Upper lobe of left lung (tissue), 6 donors: ENCODE data around the gene EVC. TPM values are rescaled to one million over a fixed set of nuclear protein-coding genes. Genes with fewer than 3 reads are reported as not detected.

Experiments
- ATAC-seq, 2 donors: fragments of 200-7000 bp; cut with Tn5 transposase; one replicate each; pipeline ENCODE4 v1.9.1; 2022; ENCODE audit warnings: mild to moderate bottlenecking in 2 of 2, moderate library complexity in 2 of 2; ENCODE audit not compliant: low FRiP score in 2 of 2
- DNase-seq, 2 donors: peaks; one replicate each; pipeline ENCODE4 v3.0.0-alpha.2; 2019 to 2020
- H3K27ac ChIP-seq, 4 donors: fragments of 200-600 bp; sonication (generic); one replicate each; pipeline ENCODE4 v1.5.1; 2016 to 2019
- H3K27me3 ChIP-seq, 4 donors: fragments of 200-600 bp; sonication (generic); one replicate each; pipeline ENCODE4 v1.5.1; 2017 to 2019
- H3K36me3 ChIP-seq, 4 donors: fragments of 200-600 bp; sonication (generic); one replicate each; pipeline ENCODE4 v1.5.1; 2016 to 2019
- H3K4me1 ChIP-seq, 4 donors: fragments of 200-600 bp; sonication (generic); one replicate each; pipeline ENCODE4 v1.5.1; 2018 to 2019
- H3K4me3 ChIP-seq, 4 donors: fragments of 200-600 bp; sonication (generic); one replicate each; pipeline ENCODE4 v1.5.1; 2017 to 2019; ENCODE audit warnings: mild to moderate bottlenecking in 2 of 4, moderate library complexity in 1 of 4
- H3K9me3 ChIP-seq, 4 donors: fragments of 200-600 bp; sonication (generic); one replicate each; pipeline ENCODE4 v1.5.1; 2018 to 2019
- EP300 ChIP-seq, 4 donors: sonication (generic); formaldehyde crosslinking; IDR thresholded peaks; one replicate each; pipeline ENCODE4 v1.5.1; 2017; ENCODE audit warnings: antibody characterized with exemption in 4 of 4, control low read depth in 2 of 4
- POLR2A ChIP-seq, 4 donors: fragments of 450-650 bp; IDR thresholded peaks; one replicate each; pipeline ENCODE4 v1.5.1; 2016 to 2017; ENCODE audit warnings: antibody characterized with exemption in 4 of 4, mild to moderate bottlenecking in 2 of 4
- POLR2AphosphoS5 ChIP-seq, 2 donors: sonication (generic); formaldehyde crosslinking; IDR thresholded peaks; one replicate each; pipeline ENCODE4 v1.5.1; 2017; ENCODE audit warnings: antibody characterized with exemption in 2 of 2
- WGBS, 2 donors: methylation state at CpG; one replicate each; pipeline ENCODE4 v1.1.5; 2017 to 2018; 5-methylcytosine and 5-hydroxymethylcytosine counted together
- total RNA-seq, 6 donors: library from RNA; depleted of rRNA in 4 of 6; stranded (reverse); fragments of >200 nt in 4 of 6; gene quantifications; one replicate each; pipeline versions ENCODE4 v1.1.0 to v1.2.1, GENCODE V29; 2016 to 2021
- TF ChIP-seq, protein P1 (sequence below), 6 experiments: fragments of 450-650 bp in 4 of 6; fragments of 200-600 bp in 2 of 6; sonication (generic) in 2 of 6; IDR thresholded peaks; one replicate each; pipeline ENCODE4 v1.5.1; 2016 to 2019; ENCODE audit warnings: antibody characterized with exemption in 6 of 6
- donor health status: DM: no; HTN: no; CAD: no; lungs with moderate emphysema.
- donor health status: DM: no; HTN: yes; CAD: no; lungs with severe emphysema.

Gene EVC
- total RNA-seq, 6 donors from 2014 or later, result 25.6 to 65.1 (median 36.2) TPM

DNA sequence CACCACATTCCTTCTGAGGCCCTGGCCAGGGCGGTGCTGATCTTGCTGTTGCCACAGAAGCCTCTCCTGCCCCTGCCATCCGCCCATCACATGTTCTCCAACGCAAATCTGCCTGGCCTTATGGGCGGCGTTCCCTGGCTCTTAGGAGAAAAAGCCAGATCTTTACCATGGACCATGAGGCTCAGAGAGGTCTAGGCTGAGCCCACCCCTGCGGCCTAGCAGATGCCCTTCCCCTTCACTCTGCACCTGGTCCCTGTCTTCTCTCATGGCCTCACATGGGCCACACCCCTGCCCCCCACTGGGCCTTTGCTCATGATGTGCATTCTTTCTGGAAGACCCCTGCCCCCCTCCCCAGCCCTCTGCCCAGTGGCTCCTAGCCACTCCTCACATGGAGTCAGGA is 103.4 kb downstream of the EVC start:
- WGBS, 2 donors, result 92 to 98% methylated on average over 5 to 6 of the region's 6 CpGs
- no peaks in the 10 kb centered on the region for H3K27me3 ChIP-seq
- no peak overlapping the region for H3K27ac ChIP-seq
- ATAC-seq, result no peak
- no peak overlapping the region for H3K4me3 ChIP-seq
- peaks cover 5 to 26% (median 6%) of the 10 kb centered on the region in 4 donors for H3K36me3 ChIP-seq
- DNase-seq, result no peak
- no peaks in the 10 kb centered on the region for H3K9me3 ChIP-seq
- H3K4me1 ChIP-seq, result no peaks in the 10 kb centered on the region
- TF ChIP-seq EP300 (IDR thresholded peaks at IDR 0.05), result no peak
- TF ChIP-seq, protein P1, sequence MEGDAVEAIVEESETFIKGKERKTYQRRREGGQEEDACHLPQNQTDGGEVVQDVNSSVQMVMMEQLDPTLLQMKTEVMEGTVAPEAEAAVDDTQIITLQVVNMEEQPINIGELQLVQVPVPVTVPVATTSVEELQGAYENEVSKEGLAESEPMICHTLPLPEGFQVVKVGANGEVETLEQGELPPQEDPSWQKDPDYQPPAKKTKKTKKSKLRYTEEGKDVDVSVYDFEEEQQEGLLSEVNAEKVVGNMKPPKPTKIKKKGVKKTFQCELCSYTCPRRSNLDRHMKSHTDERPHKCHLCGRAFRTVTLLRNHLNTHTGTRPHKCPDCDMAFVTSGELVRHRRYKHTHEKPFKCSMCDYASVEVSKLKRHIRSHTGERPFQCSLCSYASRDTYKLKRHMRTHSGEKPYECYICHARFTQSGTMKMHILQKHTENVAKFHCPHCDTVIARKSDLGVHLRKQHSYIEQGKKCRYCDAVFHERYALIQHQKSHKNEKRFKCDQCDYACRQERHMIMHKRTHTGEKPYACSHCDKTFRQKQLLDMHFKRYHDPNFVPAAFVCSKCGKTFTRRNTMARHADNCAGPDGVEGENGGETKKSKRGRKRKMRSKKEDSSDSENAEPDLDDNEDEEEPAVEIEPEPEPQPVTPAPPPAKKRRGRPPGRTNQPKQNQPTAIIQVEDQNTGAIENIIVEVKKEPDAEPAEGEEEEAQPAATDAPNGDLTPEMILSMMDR (IDR thresholded peaks at IDR 0.05), result no peak

DNA sequence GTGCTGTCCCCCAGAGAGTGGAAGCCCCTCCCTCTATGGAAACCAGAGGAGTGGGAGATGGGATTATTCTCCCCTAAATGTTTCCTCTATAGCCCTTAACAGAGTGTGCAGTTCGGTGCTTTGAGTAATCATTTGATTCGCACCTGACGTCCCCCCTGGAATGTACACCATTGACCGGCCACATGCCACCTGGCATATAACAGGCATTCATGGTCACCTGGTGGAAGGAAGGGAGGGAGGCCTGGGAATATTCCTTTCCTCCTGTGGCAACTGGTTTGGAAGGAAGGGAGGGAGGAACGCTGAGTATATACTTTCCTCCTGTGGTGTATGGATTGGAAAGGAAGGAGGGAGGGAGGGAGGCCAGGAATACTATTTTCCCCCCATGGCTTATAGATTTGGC is 104.6 kb downstream of the EVC start:
- no peak for ATAC-seq
- H3K27me3 ChIP-seq, result no peaks in the 10 kb centered on the region
- no peaks in the 10 kb centered on the region for H3K9me3 ChIP-seq
- H3K4me3 ChIP-seq, result no peak overlapping the region
- no peak for DNase-seq
- no peaks in the 10 kb centered on the region for H3K4me1 ChIP-seq
- H3K36me3 ChIP-seq, result peaks cover 0 to 14% (median 6%) of the 10 kb centered on the region in 4 donors
- WGBS, 2 donors, result 83 to 87% methylated on average over 5 of the region's 5 CpGs
- TF ChIP-seq POLR2A (IDR thresholded peaks at IDR 0.05) (no peak), POLR2AphosphoS5 (IDR thresholded peaks at IDR 0.05) (no peak), EP300 (IDR thresholded peaks at IDR 0.05) (no peak)
- TF ChIP-seq, protein P1 (IDR thresholded peaks at IDR 0.05), result no peak
- H3K27ac ChIP-seq, result no peak overlapping the region

DNA sequence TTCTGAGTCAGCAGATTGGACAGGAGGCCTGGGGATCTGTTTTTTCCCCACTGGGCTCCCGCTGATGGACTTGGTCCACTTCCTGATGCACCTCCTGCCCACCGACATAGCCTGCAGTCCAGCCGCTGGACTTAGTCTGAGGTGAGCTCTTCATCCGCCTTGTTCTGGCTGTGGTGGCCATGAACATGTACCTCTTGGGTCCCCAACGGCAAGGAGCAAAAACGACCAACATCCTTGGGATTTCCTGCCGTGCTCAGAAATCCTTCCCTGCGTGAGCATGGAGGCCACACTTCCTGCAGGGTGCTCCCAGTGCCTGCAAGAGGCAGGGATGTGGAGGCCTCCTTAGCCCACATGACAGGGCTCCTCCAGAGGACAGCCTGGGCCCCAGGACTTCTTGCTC is 105.1 kb downstream of the EVC start:
- Histone ChIP-seq H3K4me3 (no peak overlapping the region), H3K4me1 (no peaks in the 10 kb centered on the region), H3K27ac (no peak overlapping the region), H3K36me3 (peaks cover 0 to 17% (median 8%) of the 10 kb centered on the region in 4 donors), H3K9me3 (no peaks in the 10 kb centered on the region), H3K27me3 (no peaks in the 10 kb centered on the region)
- TF ChIP-seq POLR2A (IDR thresholded peaks at IDR 0.05) (no peak), POLR2AphosphoS5 (IDR thresholded peaks at IDR 0.05) (no peak), EP300 (IDR thresholded peaks at IDR 0.05) (no peak)
- TF ChIP-seq, protein P1 (IDR thresholded peaks at IDR 0.05), result no peak
- WGBS, 2 donors, result 79 to 80% methylated on average over 5 to 8 of the region's 8 CpGs
- no peak for ATAC-seq
- no peak for DNase-seq

DNA sequence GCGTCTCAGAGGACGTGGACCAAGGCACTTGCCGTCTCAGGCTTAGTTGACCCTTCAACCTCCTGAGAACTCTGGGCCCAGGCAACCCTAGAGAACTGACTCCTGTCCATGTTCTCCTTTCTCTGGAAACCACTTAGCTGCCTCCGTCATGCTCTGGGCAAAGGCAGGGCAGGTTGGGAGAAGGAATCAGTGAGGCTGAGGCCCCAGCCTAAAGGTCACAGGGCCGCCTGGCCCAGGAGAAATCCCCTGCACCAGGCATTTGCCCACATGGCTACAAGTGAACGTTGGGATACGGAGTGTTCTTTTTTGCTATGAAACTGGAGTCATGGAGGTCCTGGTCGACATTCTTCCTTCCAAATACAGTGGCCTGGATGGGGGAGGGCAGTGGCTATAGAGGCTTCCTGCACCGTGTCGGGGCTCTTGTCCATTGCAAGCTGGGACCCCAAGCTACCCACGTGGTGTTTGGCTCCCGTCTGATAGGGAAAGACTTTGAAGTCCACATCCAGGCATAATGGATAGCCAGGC is 105.9 kb downstream of the EVC start:
- WGBS, 2 donors, result 89 to 91% methylated on average over 7 to 12 of the region's 12 CpGs
- Histone ChIP-seq H3K27ac (no peak overlapping the region), H3K27me3 (no peaks in the 10 kb centered on the region), H3K9me3 (no peaks in the 10 kb centered on the region), H3K4me1 (no peaks in the 10 kb centered on the region), H3K4me3 (no peak overlapping the region), H3K36me3 (peaks cover 0 to 19% (median 10%) of the 10 kb centered on the region in 4 donors)
- TF ChIP-seq, protein P1 (IDR thresholded peaks at IDR 0.05), result no peak
- TF ChIP-seq EP300 (IDR thresholded peaks at IDR 0.05) (no peak), POLR2AphosphoS5 (IDR thresholded peaks at IDR 0.05) (no peak), POLR2A (IDR thresholded peaks at IDR 0.05) (no peak)
- DNase-seq (no peak), ATAC-seq (no peak)

DNA sequence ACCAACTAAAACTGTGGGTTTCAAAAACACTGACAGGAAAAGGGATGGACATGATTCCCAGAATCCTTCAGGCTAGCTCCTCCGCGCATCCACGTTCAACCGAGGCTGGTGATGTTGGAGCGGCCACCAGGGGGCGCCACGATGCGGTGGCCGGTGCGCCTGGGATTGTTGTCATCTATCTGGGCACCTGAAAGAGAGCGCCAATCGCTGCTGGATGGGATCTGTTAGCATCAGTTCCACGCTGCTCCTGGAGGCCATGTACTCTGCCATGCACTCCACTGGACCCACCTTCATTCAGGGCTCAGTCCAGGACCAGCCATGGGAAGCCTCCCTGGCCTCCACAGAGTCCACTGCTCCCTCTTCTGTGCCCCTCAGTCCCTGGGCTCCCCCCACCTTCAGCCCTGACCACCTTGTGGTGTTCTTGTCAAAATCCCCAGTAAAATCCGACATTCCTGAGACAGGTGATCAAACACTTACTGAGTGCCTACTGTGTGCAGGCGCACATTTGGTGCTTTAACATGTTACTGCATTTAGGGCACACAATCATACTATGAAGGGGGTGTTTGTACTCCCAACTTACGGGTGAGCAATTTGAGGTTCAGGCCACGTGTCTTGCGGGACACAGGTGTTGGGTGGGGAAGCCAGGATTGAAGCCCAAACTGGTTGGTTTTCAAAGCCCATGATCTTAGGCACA is 110.8 kb downstream of the EVC start:
- TF ChIP-seq POLR2AphosphoS5 (IDR thresholded peaks at IDR 0.05), result no peak
- TF ChIP-seq, protein P1 (IDR thresholded peaks at IDR 0.05), result peak in 5 of 6 experiments; percentile 34 to 57 (median 46)
- H3K36me3 ChIP-seq, result peaks cover 0 to 25% (median 10%) of the 10 kb centered on the region in 4 donors
- WGBS, 2 donors, result 78% methylated on average over 17 to 18 of the region's 18 CpGs
- H3K27ac ChIP-seq, result no peak overlapping the region
- ATAC-seq (no peak), DNase-seq (peak in 1 of 2 donors; percentile 82)
- H3K27me3 ChIP-seq, result no peaks in the 10 kb centered on the region
- H3K4me1 ChIP-seq, result peaks cover 1 to 3% (median 2%) of the 10 kb centered on the region in 4 donors
- no peaks in the 10 kb centered on the region for H3K9me3 ChIP-seq
- H3K4me3 ChIP-seq, result no peak overlapping the region
